Thyroid gland (tissue), 4 donors: ENCODE measurements around the gene RFX3. TPM values are rescaled to one million over a fixed set of nuclear protein-coding genes. Genes with fewer than 3 reads are reported as not detected.

Experiments
- DNase-seq, 2 donors: peaks; one replicate each; pipeline ENCODE4 v3.0.0-alpha.2; 2019
- H3K27ac ChIP-seq, 3 donors: fragments of 200-600 bp; sonication (generic); 1 replicate in 2 of 3; 2 replicates in 1 of 3; pipeline ENCODE4 v1.5.1; 2016 to 2019; ENCODE audit warnings: mild to moderate bottlenecking in 1 of 3, moderate library complexity in 1 of 3
- H3K27me3 ChIP-seq: fragments of 200-600 bp; sonication (generic); one replicate; pipeline ENCODE4 v1.5.1; 2019
- H3K36me3 ChIP-seq, 2 donors: fragments of 200-600 bp; sonication (generic); one replicate each; pipeline ENCODE4 v1.5.1; 2016 to 2019
- H3K4me1 ChIP-seq, 2 donors: fragments of 200-600 bp; sonication (generic); one replicate each; pipeline ENCODE4 v1.5.1; 2017 to 2019
- H3K4me3 ChIP-seq, 3 donors: fragments of 200-600 bp; sonication (generic); replicated peaks in 1 of 3; 1 replicate in 2 of 3; 2 replicates in 1 of 3; pipeline ENCODE4 v1.5.1; 2016; ENCODE audit warnings: mild to moderate bottlenecking in 1 of 3
- H3K9me3 ChIP-seq: fragments of 200-600 bp; sonication (generic); one replicate; pipeline ENCODE4 v1.5.1; 2017
- CTCF ChIP-seq, 6 experiments: fragments of 200-600 bp in 3 of 6; fragments of 450-650 bp in 3 of 6; sonication (generic) in 3 of 6; IDR thresholded peaks; one replicate each; pipeline ENCODE4 v1.5.1; 2016 to 2019; ENCODE audit warnings: antibody characterized with exemption in 6 of 6, mild to moderate bottlenecking in 2 of 6, inconsistent platforms in 1 of 6, moderate library complexity in 1 of 6
- POLR2A ChIP-seq, 2 donors: fragments of 450-650 bp; IDR thresholded peaks; one replicate each; pipeline ENCODE4 v1.6.1; 2017; ENCODE audit warnings: antibody characterized with exemption in 2 of 2, mild to moderate bottlenecking in 2 of 2, moderate library complexity in 1 of 2
- WGBS, 2 donors: methylation state at CpG; one replicate each; pipeline ENCODE4 v1.1.5; 2017; 5-methylcytosine and 5-hydroxymethylcytosine counted together
- intact Hi-C: fragments of 100-400 bp; cut with DNase I; formaldehyde crosslinking; loops from one replicate; pipeline ENCODE4 v1.15.1; 2023
- total RNA-seq, 4 donors: library from RNA; depleted of rRNA; stranded (reverse); fragments of >200 nt; gene quantifications; one replicate each; pipeline ENCODE4 v1.2.3, GENCODE V29; 2016

Gene RFX3
- total RNA-seq, 4 donors from 2014 or later: 8.8 to 16.7 (median 12.3) TPM

GRCh38 chr9:3480353-3480655, 45.5 kb downstream of the RFX3 start:
- no peaks in the 10 kb centered on the region for H3K36me3 ChIP-seq
- WGBS, 2 donors: 84 to 94% methylated on average over 3 of the region's 3 CpGs
- intact Hi-C loops: no loop called here
- no peak overlapping the region for H3K27ac ChIP-seq
- H3K4me3 ChIP-seq: no peak overlapping the region
- peaks cover 4 to 5% of the 10 kb centered on the region in 2 donors for H3K4me1 ChIP-seq
- TF ChIP-seq POLR2A (IDR thresholded peaks at IDR 0.05): no peak
- TF ChIP-seq CTCF (IDR thresholded peaks at IDR 0.05): no peak
- H3K9me3 ChIP-seq: no peaks in the 10 kb centered on the region
- no peak for DNase-seq
- no peaks in the 10 kb centered on the region for H3K27me3 ChIP-seq

GRCh38 chr9:3479514-3480352, 46.1 kb downstream of the RFX3 start:
- 88 to 92% methylated on average over 7 of the region's 7 CpGs for WGBS, 2 donors
- no peak for DNase-seq
- Histone ChIP-seq H3K27me3 (no peaks in the 10 kb centered on the region), H3K4me1 (peaks cover 4 to 5% of the 10 kb centered on the region in 2 donors), H3K4me3 (no peak overlapping the region), H3K9me3 (no peaks in the 10 kb centered on the region), H3K27ac (no peak overlapping the region), H3K36me3 (no peaks in the 10 kb centered on the region)
- intact Hi-C loops: no loop called here
- no peak for TF ChIP-seq CTCF (IDR thresholded peaks at IDR 0.05)
- no peak for TF ChIP-seq POLR2A (IDR thresholded peaks at IDR 0.05)

- H3K27me3 ChIP-seq: no peaks in the 10 kb centered on the region
- intact Hi-C loops: no loop called here
- peaks cover 4 to 5% of the 10 kb centered on the region in 2 donors for H3K4me1 ChIP-seq
- no peaks in the 10 kb centered on the region for H3K36me3 ChIP-seq
- no peak overlapping the region for H3K4me3 ChIP-seq
- H3K27ac ChIP-seq: no peak overlapping the region
- no peaks in the 10 kb centered on the region for H3K9me3 ChIP-seq
- WGBS, 2 donors: 60 to 71% methylated on average over 1 of the region's 1 CpG
- DNase-seq: no peak
- no peak for TF ChIP-seq POLR2A (IDR thresholded peaks at IDR 0.05)
- no peak for TF ChIP-seq CTCF (IDR thresholded peaks at IDR 0.05)
Observed at GRCh38 chr9:3478549-3478953, 47.2 kb downstream of the RFX3 start.

GRCh38 chr9:3477236-3477834, 48.5 kb downstream of the RFX3 start:
- H3K9me3 ChIP-seq: no peaks in the 10 kb centered on the region
- WGBS, 2 donors: 86 to 91% methylated on average over 4 of the region's 4 CpGs
- TF ChIP-seq POLR2A (IDR thresholded peaks at IDR 0.05) (no peak), CTCF (IDR thresholded peaks at IDR 0.05) (no peak)
- H3K27ac ChIP-seq: no peak overlapping the region
- no peaks in the 10 kb centered on the region for H3K36me3 ChIP-seq
- H3K4me1 ChIP-seq: peaks cover 4 to 5% of the 10 kb centered on the region in 2 donors
- no peaks in the 10 kb centered on the region for H3K27me3 ChIP-seq
- DNase-seq: no peak
- no peak overlapping the region for H3K4me3 ChIP-seq
- intact Hi-C loops: no loop called here
